Mesothelial cell of epicardium (in vitro differentiated cells): ENCODE results near the gene ANO3. TPM values are rescaled to one million over a fixed set of nuclear protein-coding genes. Genes with fewer than 3 reads are reported as not detected.
A peak's percentile ranks its signal among the peaks of the same experiment; 100 is the strongest.

ENCODE experiments used
- DNase-seq, 2 experiments: peaks; one replicate each; pipeline ENCODE4 v3.0.0; 2021; ENCODE audit warnings: low spot score in 2 of 2; ENCODE audit not compliant: unreplicated experiment in 2 of 2
- H3K27ac Mint-ChIP-seq: 2 replicates; pipeline ENCODE4 v1.8.0; 2021; ENCODE audit warnings: mixed read lengths
- H3K27me3 Mint-ChIP-seq: 2 replicates; pipeline ENCODE4 v1.8.0; 2021; ENCODE audit warnings: low read depth, mixed read lengths
- H3K36me3 Mint-ChIP-seq: 2 replicates; pipeline ENCODE4 v1.8.0; 2021; ENCODE audit warnings: mixed read lengths
- H3K4me1 Mint-ChIP-seq: 2 replicates; pipeline ENCODE4 v1.8.0; 2021; ENCODE audit warnings: mixed read lengths
- H3K4me3 Mint-ChIP-seq: 2 replicates; pipeline ENCODE4 v1.8.0; 2021; ENCODE audit warnings: mild to moderate bottlenecking, moderate library complexity, mixed read lengths
- H3K9me3 Mint-ChIP-seq: 2 replicates; pipeline ENCODE4 v1.8.0; 2021; ENCODE audit warnings: mixed read lengths
- CTCF ChIP-seq: fragments of 200-600 bp; sonication (generic); IDR thresholded peaks from one replicate; pipeline ENCODE4 v1.5.0; 2021; ENCODE audit warnings: antibody characterized with exemption; ENCODE audit not compliant: unreplicated experiment
- total RNA-seq: library from RNA; stranded (reverse); gene quantifications from 3 replicates; pipeline ENCODE4 v1.2.1, GENCODE V29; 2021

ANO3 gene
- total RNA-seq, result 0.07 to 0.13 TPM in 2 of 3 replicates, not detected in the other

GRCh38 chr11:26331911-26332571 is at the start of gene ANO3:
Gene ANO3 (plus strand): TSS chr11:26332130. CDS start chr11:26332276, 146 bp downstream.
- Mint-ChIP-seq H3K4me1 (peaks cover 14% of the 10 kb centered on the region), H3K27ac (peak within 1 kb of the TSS; percentile 74), H3K9me3 (no peaks in the 10 kb centered on the region), H3K36me3 (no peaks in the 10 kb centered on the region), H3K4me3 (peak within 1 kb of the TSS; percentile 64), H3K27me3 (peaks cover 81% of the 10 kb centered on the region)
- peak; percentile 41 for TF ChIP-seq CTCF
- peak; percentile 72 to 86 for DNase-seq

GRCh38 chr11:26283852-26284408 is 48.0 kb upstream of the ANO3 start:
- H3K4me1 Mint-ChIP-seq, result peaks cover 9% of the 10 kb centered on the region
- H3K4me3 Mint-ChIP-seq, result peak overlapping the region; percentile 86
- H3K27ac Mint-ChIP-seq, result peak overlapping the region; percentile 17
- DNase-seq, result no peak
- no peaks in the 10 kb centered on the region for H3K9me3 Mint-ChIP-seq
- no peaks in the 10 kb centered on the region for H3K36me3 Mint-ChIP-seq
- TF ChIP-seq CTCF, result no peak
- H3K27me3 Mint-ChIP-seq, result peaks cover 8% of the 10 kb centered on the region

GRCh38 chr11:26285608-26286007 is 46.3 kb upstream of the ANO3 start:
- no peak overlapping the region for H3K4me3 Mint-ChIP-seq
- no peak for DNase-seq
- peaks cover 9% of the 10 kb centered on the region for H3K4me1 Mint-ChIP-seq
- no peaks in the 10 kb centered on the region for H3K36me3 Mint-ChIP-seq
- no peak for TF ChIP-seq CTCF
- peaks cover 3% of the 10 kb centered on the region for H3K9me3 Mint-ChIP-seq
- H3K27ac Mint-ChIP-seq, result no peak overlapping the region
- peaks cover 3% of the 10 kb centered on the region for H3K27me3 Mint-ChIP-seq

- DNase-seq, result no peak
- Mint-ChIP-seq H3K36me3 (no peaks in the 10 kb centered on the region), H3K9me3 (peaks cover 3% of the 10 kb centered on the region), H3K27ac (no peak overlapping the region), H3K27me3 (peaks cover 8% of the 10 kb centered on the region), H3K4me1 (peaks cover 9% of the 10 kb centered on the region), H3K4me3 (no peak overlapping the region)
- no peak for TF ChIP-seq CTCF
Measured at GRCh38 chr11:26286472-26287066, 45.4 kb upstream of the ANO3 start.

GRCh38 chr11:26287067-26287518 is 44.8 kb upstream of the ANO3 start:
- TF ChIP-seq CTCF, result no peak
- Mint-ChIP-seq H3K27me3 (peaks cover 13% of the 10 kb centered on the region), H3K9me3 (peaks cover 8% of the 10 kb centered on the region), H3K4me1 (peaks cover 9% of the 10 kb centered on the region), H3K36me3 (no peaks in the 10 kb centered on the region), H3K27ac (no peak overlapping the region), H3K4me3 (no peak overlapping the region)
- no peak for DNase-seq
